HFFc6 (cell line): ENCODE results near the gene CDC25A. TPM values are rescaled to one million over a fixed set of nuclear protein-coding genes. Genes with fewer than 3 reads are reported as not detected.
"Not testable (repeated sequence)": the region's sequence is repeated elsewhere in the genome, so short reads cannot be mapped to it uniquely, and the experiment has no call there.

Source experiments
- DNase-seq: peaks from one replicate; pipeline ENCODE4 v3.0.0-alpha.2; 2018
- H3K27ac Mint-ChIP-seq: 2 replicates; pipeline ENCODE4 v1.8.0; 2020; ENCODE audit warnings: mild to moderate bottlenecking, mixed read lengths
- H3K27me3 Mint-ChIP-seq: 2 replicates; pipeline ENCODE4 v1.8.0; 2021; ENCODE audit warnings: mild to moderate bottlenecking, moderate library complexity, mixed read lengths; ENCODE audit not compliant: insufficient read depth
- H3K36me3 Mint-ChIP-seq: 2 replicates; pipeline ENCODE4 v1.8.0; 2021; ENCODE audit warnings: low read depth, mixed read lengths
- H3K4me1 Mint-ChIP-seq: 2 replicates; pipeline ENCODE4 v1.8.0; 2020; ENCODE audit warnings: low read depth, mixed read lengths
- H3K4me3 Mint-ChIP-seq: 2 replicates; pipeline ENCODE4 v1.8.0; 2020; ENCODE audit warnings: mild to moderate bottlenecking, moderate library complexity, mixed read lengths
- H3K9me3 Mint-ChIP-seq: 2 replicates; pipeline ENCODE4 v1.8.0; 2020; ENCODE audit warnings: mild to moderate bottlenecking, mixed read lengths
- CTCF ChIP-seq: fragments of 200-600 bp; sonication (generic); IDR thresholded peaks from 2 replicates; pipeline ENCODE4 v1.5.0; 2021; ENCODE audit warnings: antibody characterized with exemption, mild to moderate bottlenecking
- microRNA-seq: library from miRNA; unstranded; fragments of <30 nt; microRNA quantifications from one replicate; pipeline ENCODE4, GENCODE V29; 2019
- total RNA-seq, 6 experiments: library from RNA; stranded (reverse); fragmentation: NEBNext Ultra II Directional; extraction: Animal tissue kit (Norgen Biotek cat#: 25700); gene quantifications; 2 replicates in 1 of 6; 3 replicates in 5 of 6; pipeline ENCODE4 v1.2.3, GENCODE V29; 2021

Gene CDC25A
- total RNA-seq, 6 experiments from 2014 or later, result 5.4 to 12.4 (median 10.0) TPM

GRCh38 chr3:48112813-48113212 lies 75.4 kb downstream of the CDC25A start:
- Mint-ChIP-seq H3K4me3 (no peak overlapping the region), H3K27me3 (no peaks in the 10 kb centered on the region; the same call in none of the 2 replicates), H3K4me1 (no peaks in the 10 kb centered on the region; the same call in 1 of the 2 replicates), H3K9me3 (no peaks in the 10 kb centered on the region), H3K36me3 (no peaks in the 10 kb centered on the region), H3K27ac (no peak overlapping the region; the same call in 1 of the 2 replicates)
- TF ChIP-seq CTCF, result no peak
- no peak for DNase-seq

- H3K27me3 Mint-ChIP-seq, H3K36me3 Mint-ChIP-seq, H3K4me1 Mint-ChIP-seq, H3K9me3 Mint-ChIP-seq, DNase-seq, H3K27ac Mint-ChIP-seq: not testable (repeated sequence)
- H3K4me3 Mint-ChIP-seq, result 0 out of 2 replicates have a peak overlapping the region, but pooled peaks have one; percentile 1
These were observed 76.0 kb downstream of the CDC25A start for GRCh38 chr3:48112108-48112791.

GRCh38 chr3:48110463-48110862 lies 77.8 kb downstream of the CDC25A start:
- Mint-ChIP-seq H3K4me1 (no peaks in the 10 kb centered on the region; the same call in 1 of the 2 replicates), H3K27me3 (no peaks in the 10 kb centered on the region), H3K36me3 (no peaks in the 10 kb centered on the region), H3K27ac (no peak overlapping the region), H3K9me3 (no peaks in the 10 kb centered on the region), H3K4me3 (no peak overlapping the region)
- no peak for TF ChIP-seq CTCF
- no peak for DNase-seq

- no peak for TF ChIP-seq CTCF
- no peaks in the 10 kb centered on the region for H3K36me3 Mint-ChIP-seq
- H3K4me1 Mint-ChIP-seq, result 0 out of 2 replicates have a peak, but pooled peaks cover 6% of the 10 kb centered on the region
- H3K9me3 Mint-ChIP-seq, result no peaks in the 10 kb centered on the region
- no peak overlapping the region for H3K27ac Mint-ChIP-seq
- H3K4me3 Mint-ChIP-seq, result no peak overlapping the region
- H3K27me3 Mint-ChIP-seq, result no peaks in the 10 kb centered on the region; the same call in 1 of the 2 replicates
- no peak for DNase-seq
These were observed 81.0 kb downstream of the CDC25A start for GRCh38 chr3:48107227-48107626.

Small RNA genes lying within 50 kb of the gene (microRNA-seq; reads per million reads assigned to microRNA genes)
- 52.5 reads per million, percentile 40 among the genes with 10 or more reads in this experiment for gene MIR4443

Other genes starting within 250 kb of the CDC25A start
- gene MAP4, start 172.0 kb downstream of the CDC25A start, total RNA-seq, result 100 to 1,000 TPM; 294 to 328 (median 312) TPM
- not detected for gene CAMP, start 35.1 kb upstream of the CDC25A start, total RNA-seq
- gene ZNF589, start 52.7 kb upstream of the CDC25A start, total RNA-seq, result 1 to 10 TPM; 2.4 to 3.5 (median 2.9) TPM
- gene NME6, start 113.0 kb upstream of the CDC25A start, total RNA-seq, result 10 to 100 TPM; 18.7 to 25.9 (median 21.4) TPM
- gene SPINK8, start 145.2 kb upstream of the CDC25A start, total RNA-seq, result not detected
- not detected for gene FBXW12, start 183.8 kb upstream of the CDC25A start, total RNA-seq
- gene PLXNB1, start 241.7 kb upstream of the CDC25A start, total RNA-seq, result 10 to 100 TPM; 11.1 to 15.5 (median 12.8) TPM